Measurements from ENCODE around the gene GRAMD4.

GRAMD4 gene

DNA sequence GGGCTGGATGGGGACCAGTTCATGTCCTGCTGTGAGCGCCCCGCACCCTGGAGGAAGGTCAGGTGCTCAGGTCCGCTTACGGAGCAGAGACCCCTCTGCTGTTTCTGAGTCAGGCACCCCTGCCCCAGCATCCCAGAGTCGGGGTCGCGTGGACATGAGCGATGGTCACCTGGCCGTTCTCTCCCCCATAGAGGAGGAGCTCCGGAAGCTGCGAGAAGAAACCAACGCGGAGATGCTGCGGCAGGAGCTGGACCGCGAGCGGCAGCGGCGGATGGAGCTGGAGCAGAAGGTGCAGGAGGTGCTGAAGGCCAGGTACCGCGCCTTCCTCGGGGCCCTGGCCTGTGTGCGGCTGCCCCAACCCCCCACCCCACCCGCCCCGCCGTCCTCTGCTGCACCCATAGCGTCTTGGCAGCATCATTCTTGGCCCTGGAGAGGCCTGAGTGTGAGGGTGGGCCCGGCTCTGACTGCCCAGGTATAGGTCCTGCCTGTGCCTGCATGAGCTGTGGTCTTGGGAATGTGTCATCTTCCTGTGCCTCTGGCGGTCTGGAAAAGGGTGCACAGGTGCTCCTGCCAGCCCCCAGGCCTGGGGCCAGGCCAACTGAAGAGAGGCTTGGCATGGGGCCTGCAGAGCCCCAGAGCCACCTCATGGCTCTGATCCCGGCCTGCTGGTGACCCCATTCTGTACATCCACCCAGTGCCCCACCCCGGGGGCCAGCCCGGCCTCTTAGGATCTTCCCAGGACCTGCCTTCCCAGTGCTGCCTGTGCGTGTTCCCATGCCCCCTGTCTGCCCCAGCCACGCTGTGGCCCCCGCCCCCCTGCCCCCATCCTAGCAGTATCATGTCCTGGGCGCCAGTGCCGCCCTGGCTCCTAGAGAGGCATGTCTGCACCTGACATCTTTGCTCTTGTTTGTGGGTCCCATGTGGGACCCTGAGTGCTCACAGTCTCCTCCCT is 38.1 kb downstream of the GRAMD4 start:
- DNase-seq: no peak

DNA sequence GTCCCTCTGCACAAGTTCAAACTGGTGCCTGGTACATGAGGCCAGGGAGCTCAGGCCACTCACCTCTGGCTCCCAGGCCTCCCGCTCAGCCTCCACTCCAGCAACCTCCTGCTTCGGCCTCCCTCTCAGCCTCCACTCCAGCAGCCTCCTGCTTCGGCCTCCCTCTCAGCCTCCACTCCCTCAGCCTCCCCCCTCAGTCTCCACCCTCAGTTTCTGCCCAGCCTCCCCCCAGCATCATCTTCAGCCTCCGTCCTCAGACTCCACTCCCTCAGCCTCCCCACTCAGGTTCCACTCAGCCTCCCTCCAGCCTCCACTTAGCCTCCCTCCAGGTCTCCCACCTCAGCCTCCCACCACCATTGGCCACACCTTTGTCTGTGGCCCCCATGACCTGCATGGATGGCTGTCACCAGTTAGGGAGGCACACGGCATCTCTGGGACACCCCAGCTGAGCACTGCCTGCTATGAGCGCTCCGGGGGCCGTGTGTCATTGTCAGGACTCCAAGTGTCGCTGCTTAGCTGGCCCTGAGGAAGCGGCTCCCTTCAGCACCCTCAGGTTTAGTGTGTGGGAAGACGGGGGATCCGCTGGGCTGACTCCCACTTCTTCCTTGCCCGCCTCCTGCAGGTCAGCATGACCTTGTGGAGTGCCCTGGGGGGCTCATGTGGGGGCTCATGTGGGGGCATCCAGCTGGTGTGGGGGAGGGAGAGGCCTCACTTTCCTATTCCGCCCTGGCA is 39.0 kb downstream of the GRAMD4 start:
- no peak for DNase-seq

DNA sequence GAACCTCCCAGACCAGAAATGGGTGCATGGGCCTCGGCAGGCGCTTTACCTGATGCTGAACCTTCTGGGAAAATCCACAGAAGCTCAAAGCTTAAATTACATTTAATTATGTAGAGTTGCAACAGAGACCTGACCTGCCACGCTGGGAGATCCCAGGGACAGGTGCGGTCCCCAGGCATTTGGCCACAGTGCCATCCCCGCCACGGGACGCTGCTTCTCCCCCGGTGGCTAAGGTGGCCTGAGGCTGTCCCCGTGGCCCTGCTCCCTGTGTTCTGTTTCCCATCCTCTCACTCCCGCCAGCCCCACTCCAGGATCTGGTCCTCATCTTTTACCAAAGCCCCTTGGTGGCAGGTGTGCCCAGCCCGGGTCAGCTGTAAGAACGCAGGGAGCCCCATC is 39.6 kb downstream of the GRAMD4 start:
- no peak for DNase-seq

DNA sequence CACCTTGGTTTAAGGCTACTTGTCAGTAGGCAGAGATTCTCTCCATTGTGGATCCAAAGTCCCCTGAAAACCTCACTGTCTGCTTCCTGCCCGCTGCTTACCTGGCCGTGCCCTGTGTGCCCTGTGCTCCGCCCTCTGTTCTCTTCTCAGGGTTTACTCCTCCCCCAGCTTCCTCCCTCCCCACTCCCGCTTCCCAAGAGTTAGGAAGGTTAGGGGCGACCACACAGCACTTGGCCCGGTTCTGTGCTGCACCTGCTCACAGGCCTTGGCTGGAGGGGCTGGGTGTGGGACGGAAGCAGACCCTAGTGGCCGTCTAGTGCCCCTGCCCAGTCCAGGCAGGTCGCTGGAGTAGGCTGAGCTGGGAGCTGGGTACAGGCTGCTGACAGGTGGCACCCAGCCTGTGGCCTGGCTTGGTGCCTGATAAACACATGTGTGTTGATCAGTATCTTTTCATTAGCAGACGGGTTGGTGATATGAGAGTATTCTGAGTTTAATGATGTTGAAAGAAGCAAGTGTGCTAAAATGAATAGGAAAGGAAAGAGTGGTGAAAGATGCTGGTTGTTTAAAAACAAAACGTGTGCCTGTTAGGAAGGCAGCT is 40.5 kb downstream of the GRAMD4 start:
- no peak for DNase-seq

DNA sequence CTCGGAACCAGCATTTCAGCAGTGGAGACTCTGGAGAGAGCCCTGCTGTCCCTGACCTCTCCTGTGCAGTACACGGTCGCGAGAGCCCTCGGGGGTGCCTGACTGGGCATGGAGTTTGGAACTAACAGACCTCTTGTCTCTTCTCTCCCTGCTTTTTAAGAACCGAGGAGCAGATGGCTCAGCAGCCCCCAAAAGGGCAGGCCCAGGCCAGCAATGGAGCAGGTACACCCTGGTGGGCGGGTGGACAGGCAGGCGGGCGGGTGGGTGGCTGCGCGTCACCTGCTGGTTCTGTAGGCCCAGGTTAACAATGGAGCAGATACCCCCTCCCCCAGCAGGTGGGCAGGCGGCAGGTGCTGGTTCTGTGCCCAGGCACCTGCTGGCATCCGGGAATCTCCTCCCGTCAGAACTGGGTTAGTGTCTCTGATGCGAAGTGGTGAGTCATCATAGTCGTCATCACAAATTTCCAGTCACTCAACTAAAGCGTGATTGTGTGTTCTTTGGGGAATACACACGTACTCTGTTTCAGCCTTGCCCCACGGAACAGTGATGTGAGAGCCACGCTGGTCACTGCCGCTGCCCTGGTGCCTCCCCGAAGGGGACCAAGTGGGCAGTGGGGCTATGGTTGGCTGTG is 41.1 kb downstream of the GRAMD4 start:
- DNase-seq: peak; percentile 66 to 74

DNA sequence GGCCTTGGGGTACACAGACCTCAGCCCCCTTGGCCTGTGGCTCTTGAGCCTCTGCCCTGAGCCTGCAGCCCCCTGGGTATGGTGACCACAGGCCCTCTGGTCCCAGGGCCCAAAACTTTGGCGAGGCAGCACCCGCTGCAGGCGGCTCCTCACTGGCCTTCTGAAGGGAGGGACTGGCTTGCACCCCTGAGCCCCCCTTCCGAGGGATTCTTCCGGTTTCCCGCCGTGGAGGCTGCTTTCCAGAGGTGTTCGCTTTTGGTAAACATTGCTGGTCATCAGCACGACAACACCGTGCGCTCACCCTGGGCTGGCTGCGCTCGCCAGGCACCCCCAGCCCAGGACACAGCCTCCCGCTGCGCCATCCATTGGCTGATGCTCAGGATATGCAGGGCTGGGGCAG is 42.0 kb downstream of the GRAMD4 start:
- DNase-seq: no peak

DNA sequence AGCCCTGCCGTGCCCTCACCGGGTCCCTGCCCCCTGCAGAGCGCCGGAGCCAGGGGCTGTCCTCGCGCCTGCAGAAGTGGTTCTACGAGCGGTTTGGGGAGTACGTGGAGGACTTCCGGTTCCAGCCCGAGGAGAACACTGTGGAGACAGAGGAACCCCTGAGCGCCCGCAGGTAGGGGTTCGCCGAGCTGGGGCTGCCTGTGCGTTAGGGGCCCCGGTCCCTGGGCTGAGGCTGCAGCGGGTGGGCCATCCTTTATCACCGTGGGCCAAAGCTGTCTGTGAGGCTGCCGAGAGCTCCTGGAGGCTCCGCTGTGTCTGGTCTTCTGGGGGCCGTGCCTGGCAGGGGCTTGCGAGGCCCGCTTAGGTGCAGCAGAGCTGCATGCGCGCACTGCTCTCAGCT is 42.8 kb downstream of the GRAMD4 start:
- DNase-seq: no peak

DNA sequence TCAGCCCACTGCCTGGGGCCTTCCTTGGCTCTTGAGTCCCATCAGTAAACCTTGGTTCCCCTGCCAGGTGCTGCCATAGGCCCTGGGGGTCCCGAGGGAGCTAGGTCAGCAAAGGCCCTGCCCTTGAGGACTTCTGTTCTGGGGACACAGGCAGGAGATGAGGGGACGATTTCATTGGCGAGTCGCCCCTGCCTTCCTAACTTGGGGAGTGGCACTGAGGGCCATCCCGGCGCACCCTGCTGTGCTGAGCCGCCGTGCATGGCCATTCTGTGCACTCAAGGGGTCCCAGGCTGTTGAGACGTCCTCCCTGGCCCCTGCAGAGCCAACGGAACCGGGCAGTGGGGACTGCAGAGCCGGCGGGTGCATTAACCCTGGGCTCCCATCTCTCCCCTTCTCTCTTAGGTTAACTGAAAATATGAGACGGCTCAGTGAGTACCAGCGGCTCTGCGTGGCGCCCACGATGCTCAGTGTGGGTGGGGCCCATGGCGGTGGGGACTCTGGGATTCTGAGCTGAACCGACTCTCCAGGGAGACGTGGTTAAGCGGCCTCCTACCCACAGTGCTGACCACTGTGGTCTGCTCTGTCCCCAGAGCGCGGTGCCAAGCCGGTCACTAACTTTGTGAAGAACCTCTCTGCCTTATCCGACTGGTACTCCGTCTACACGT is 43.4 kb downstream of the GRAMD4 start:
- no peak for DNase-seq

DNA sequence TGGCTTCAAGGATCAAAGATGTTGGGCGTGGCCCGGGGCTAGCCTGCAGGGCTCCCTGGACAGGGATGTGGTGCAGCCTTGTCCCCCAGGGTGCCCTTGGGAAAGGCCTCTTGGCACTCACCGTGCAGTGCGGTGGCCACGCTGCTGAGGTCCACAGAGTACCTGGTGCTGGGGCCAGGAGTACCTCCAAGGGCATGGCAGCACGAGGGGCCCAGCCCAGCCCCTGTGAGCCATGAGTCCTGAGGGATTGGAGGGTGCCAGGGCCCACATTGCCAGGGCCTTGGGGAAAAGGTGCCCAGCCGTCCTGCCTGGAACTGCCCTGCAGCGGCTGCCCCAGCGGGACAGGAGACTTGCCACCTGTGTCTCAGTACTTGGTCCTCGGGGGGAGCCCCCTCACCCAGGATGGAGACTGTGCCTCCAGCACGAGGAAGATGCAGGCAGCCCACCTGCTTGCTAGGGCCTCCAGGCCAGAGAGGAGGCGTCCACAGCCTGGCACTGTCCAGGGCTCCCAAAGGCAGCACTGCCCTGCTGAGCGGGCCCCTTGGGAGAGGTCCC is 44.2 kb downstream of the GRAMD4 start:
- DNase-seq: no peak

DNA sequence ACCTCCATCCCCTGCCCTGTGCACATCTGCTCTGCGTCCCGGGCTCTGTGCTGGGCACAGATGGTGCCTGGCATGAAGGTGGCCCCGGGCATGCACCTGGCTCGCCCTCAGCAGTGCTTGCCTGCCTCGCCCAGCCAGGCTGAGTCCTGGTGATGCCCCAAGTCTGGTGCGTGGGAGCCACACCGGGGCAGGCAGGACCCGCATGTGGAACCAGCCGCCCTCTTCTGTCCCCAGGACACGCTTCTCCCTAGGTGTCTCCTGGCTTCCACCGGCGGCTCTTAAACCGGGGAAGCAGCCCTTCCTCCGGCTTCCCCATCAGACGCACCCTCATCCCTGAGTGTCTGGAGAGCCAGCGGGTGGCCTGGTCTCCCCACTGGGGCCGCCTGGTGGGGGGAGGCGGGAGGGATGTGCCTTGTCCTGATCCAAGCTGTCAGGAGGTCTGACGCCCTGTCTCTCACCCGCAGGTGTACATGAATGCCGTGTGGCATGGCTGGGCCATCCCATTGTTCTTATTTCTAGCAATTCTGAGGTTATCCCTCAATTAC is 45.0 kb downstream of the GRAMD4 start:
- no peak for DNase-seq

DNA sequence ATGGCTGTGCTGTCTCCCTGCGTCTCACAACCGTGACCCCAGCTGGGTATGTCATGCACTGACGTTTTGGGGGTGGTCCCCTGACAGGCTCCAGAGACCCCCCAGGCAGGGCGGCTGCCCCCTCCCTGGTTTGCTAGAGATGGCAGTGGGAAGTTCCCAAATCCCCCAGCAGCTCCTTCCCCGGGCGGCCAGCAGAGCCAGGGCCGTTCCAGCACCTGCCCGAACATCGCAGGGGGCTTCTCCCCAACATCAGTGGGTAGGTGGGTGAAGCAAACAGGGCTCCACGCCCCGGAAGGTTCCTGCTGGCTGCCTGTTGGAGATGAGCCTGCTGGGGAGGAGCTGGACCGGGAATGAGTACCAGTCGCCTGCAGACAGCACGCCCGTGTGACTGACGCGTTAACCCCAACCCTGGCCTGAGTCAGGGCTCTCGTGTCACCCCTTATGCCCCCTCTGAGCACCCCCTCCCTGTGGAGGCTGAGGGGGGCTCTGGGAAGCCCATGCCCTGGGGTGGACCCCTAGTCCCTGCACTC is 45.6 kb downstream of the GRAMD4 start:
- no peak for DNase-seq

DNA sequence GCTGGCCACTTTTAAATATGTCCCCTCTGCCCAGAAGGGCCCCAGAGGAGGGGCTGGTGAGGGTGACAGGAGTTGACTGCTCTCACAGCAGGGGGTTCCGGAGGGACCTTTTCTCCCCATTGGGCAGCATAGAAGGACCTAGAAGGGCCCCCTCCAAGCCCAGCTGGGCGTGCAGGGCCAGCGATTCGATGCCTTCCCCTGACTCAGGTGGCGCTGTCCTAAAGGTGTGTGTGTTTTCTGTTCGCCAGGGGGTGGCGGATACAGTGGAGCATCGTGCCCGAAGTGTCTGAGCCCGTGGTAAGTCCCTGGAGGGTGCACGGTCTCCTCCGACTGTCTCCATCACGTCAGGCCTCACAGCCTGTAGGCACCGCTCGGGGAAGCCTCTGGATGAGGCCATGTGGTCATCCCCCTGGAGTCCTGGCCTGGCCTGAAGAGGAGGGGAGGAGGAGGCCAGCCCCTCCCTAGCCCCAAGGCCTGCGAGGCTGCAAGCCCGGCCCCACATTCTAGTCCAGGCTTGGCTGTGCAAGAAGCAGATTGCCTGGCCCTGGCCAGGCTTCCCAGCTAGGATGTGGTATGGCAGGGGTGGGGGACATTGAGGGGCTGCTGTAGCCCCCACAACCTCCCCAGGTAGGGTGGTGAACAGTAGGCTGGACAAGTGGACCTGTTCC is 46.5 kb downstream of the GRAMD4 start:
- DNase-seq: no peak

DNA sequence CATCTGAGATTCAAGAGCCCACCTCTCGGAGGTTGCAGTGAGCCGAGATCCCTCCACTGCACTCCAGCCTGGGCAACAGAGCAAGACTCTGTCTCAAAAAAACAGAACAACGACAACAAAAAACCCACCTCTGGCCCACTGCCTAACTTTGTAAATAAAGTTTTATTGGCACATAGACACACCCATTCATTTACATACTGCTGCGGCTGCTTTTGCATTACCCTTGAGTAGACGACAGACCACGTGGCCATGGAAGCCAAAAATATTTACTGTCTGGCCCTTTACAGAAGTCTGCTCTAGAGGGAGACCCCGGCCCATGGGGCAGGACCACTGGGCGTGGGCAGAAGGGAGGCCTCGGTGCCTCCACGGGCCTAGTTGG is 47.0 kb downstream of the GRAMD4 start:
- no peak for DNase-seq

DNA sequence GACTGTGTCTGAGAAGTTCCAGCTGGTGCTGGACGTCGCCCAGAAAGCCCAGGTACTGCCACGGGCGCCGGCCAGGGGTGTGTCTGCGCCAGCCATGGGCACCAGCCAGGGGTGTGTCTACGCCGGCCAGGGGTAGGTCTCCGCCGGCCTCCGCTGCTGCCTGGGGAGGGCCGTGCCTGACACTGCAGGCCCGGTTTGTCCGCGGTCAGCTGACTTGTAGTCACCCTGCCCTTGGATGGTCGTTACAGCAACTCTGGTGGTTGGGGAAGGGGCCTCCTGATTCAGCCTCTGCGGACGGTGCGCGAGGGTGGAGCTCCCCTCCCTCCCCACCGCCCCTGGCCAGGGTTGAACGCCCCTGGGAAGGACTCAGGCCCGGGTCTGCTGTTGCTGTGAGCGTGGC is 47.9 kb downstream of the GRAMD4 start:
- DNase-seq: no peak

DNA sequence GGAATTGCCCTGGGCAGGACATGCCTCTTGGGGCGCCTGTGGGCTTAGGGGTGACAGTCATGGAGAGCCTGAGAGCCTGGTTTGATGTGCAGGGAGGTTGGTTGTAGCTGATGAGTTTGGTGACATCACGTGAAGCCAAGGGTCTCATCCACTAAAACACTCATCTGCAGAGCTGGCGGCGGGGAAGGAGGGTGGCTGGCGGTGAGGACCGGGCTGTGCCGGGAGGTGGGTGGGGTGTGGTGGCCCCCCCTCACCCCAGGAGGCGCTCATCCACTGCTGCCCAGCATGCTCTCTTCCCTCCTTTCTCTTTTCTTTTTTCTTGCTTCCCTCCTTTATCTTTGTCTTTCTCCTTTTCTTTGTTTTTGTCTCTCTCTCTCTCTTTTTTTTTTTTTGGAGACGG is 49.0 kb downstream of the GRAMD4 start:
- no peak for DNase-seq

DNA sequence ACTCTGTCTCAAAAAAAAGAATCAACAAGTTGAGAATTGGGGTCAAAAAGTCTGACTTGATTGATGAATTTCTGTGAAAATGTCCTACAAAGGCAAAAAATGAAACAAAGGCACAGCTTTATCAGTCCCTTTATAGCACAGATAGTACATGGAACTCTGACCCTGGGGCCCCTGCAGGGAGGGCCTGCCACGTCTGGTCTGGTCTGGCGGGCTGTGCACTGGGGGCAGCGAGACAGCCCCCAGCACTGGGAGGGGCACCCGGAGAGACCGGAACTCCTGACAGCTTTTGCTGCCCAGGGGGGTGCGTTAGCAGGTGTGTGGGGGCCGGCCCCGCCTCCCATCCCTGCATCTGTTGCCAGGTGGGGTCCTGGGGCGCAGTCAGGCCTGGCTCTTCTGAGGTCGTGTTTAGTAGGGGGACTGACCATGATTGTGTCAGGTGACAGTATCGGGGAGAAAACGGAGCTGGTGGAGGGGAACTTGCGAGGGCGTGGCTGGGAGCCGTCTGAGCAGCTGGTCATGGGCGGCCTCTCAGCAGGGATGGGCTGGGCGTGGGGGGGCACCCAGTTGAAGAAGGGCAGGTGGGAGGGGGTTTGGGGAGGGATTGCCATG is 51.7 kb downstream of the GRAMD4 start:
- DNase-seq: no peak

DNA sequence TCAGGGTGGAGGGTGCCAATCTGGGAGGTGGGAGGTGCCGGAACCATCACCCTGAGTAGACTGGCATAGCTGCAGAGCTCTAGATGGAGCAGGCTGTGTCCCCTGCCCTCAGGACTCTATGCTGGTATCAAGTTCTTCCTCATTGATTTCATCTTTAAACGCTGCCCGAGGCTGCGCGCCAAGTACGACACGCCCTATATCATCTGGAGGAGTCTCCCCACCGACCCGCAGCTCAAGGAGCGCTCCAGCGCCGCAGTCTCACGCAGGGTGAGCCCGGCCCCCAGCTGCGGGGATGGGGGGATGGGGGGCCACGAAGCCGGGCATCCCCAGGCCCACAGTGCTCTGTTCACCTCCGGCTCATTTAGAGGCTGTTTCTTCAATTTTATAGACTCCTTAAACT is 52.5 kb downstream of the GRAMD4 start:
- no peak for DNase-seq

DNA sequence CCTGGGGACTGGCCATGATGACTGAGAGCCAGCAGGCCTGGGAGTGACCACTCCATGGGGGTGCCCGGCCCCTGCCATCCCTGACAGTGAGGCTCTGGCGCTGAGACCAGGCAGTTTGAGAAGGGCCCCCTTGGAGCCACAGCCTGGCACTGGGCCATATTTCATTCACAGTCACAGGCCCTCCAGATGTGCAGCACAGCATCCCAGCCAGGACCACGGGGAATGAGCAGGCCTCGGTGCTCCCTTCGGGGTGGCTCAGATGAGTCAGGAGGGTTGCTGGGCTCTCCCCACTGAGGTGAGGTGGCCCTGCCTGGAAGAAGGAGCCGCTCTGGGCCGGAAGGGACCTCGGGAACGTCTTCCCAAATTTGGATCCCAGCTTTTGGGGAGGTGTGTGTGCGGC is 53.0 kb downstream of the GRAMD4 start:
- no peak for DNase-seq

DNA sequence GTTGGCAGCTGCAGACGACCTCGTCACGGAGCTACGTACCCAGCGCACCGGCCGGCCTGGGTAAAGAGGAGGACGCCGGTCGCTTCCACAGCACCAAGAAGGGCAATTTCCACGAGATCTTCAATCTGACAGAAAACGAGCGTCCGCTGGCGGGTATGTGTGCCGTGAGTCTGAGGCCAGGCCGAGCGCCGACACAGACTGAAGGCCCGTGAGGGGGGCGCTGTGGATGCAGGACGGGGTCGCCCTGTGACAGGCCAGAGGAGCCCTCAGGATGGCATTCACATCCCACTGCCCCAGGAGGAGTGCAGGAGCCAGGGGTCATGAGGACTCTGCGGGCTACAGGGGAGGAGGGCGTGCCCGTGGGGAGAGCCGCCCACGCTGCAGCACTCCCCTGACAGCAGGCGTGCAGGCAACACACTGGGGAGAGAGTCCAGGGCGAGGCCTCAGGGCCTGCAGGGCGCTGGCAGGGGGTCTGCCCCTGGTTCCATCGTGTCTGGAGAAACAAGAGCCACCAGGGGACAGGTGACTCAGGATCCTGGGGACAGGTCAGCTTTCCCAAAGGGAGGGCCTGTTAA is 53.6 kb downstream of the GRAMD4 start:
- peak; percentile 42 to 51 for DNase-seq

DNA sequence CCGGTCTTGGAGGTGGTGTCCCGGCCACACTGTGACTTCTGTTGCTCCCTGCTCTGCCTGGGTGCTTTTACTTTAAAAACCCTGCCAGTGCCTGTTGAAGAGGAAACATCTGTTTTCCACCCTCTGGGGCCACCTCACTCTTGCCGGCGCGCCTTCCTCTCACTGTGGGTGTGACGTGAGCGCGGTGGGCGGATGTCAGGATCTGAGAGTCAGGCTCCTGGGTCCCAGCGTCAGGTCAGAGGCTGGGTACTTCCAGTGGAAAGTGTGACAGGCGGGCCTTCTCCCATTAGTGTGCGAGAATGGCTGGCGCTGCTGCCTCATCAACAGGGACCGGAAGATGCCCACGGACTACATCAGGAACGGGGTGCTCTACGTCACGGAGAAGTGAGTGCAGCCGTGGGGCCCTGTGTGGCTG is 54.2 kb downstream of the GRAMD4 start:
- DNase-seq: peak; percentile 98 to 99

Data from activated CD4-positive, alpha-beta T cell treated with anti-CD3 and anti-CD28 coated beads, Interleukin-2, amount 50 U/mL, for 4 hours (primary cell).